GM12878 (cell line): ENCODE data around the gene CLEC16A. TPM values are rescaled to one million over a fixed set of nuclear protein-coding genes. Genes with fewer than 3 reads are reported as not detected.

ENCODE experiments used
- ATAC-seq: fragments of 200-7000 bp; cut with Tn5 transposase; 3 replicates; pipeline ENCODE4 v1.9.1; 2020; ENCODE audit warnings: mild to moderate bottlenecking, moderate library complexity
- BruUV-seq: library from RNA; stranded (reverse); fragments of 400-500 nt; replicated peaks from 2 replicates; lab custom pipeline; 2021; lab: Mats Ljungman, UMichigan
- CTCF ChIA-PET: fragments of 300-600 bp; sonication (Branson Sonifier 250); formaldehyde crosslinking; extraction: SDS; loops from one replicate; lab custom pipeline; 2021; ENCODE audit warnings: inconsistent platforms; lab: Yijun Ruan, JAX
- POLR2A ChIA-PET: fragments of 350-600 bp; formaldehyde crosslinking; extraction: SDS; loops from one replicate; lab custom pipeline; 2021; ENCODE audit warnings: inconsistent platforms; lab: Charles Lee
- RAD21 ChIA-PET: fragments of 300-600 bp; sonication (Branson Sonifier 250); formaldehyde crosslinking; loops from one replicate; lab custom pipeline; 2023; ENCODE audit warnings: antibody characterized with exemption; ENCODE audit not compliant: unreplicated experiment; lab: Charles Lee
- SMC1A ChIA-PET: fragments of 300-600 bp; sonication (Branson Sonifier 250); formaldehyde crosslinking; loops from one replicate; lab custom pipeline; 2023; ENCODE audit not compliant: unreplicated experiment, uncharacterized antibody; lab: Charles Lee
- DNase-seq: peaks from one replicate; pipeline ENCODE4 v3.0.0-alpha.2; 2011; ENCODE audit warnings: low read depth, low spot score
- FAIRE-seq: peaks from 3 replicates; lab custom pipeline; 2011; peaks lifted over from hg19 to GRCh38; lab: Jason Lieb, UNC
- H2AFZ ChIP-seq: 2 replicates; pipeline ENCODE4 v1.6.0; 2011; ENCODE audit warnings: low read depth, low read length, control low read depth; ENCODE audit not compliant: control insufficient read depth
- H3K27ac ChIP-seq: 2 replicates; pipeline ENCODE4 v1.5.1; 2011; ENCODE audit warnings: control low read depth; ENCODE audit not compliant: control insufficient read depth, insufficient read depth
- H3K27me3 ChIP-seq, 2 experiments: replicated peaks in 1 of 2; 2 replicates each; pipeline versions ENCODE4 v1.6.0 to v1.6.1; 2011; ENCODE audit warnings: low read length in 1 of 2; ENCODE audit not compliant: control insufficient read depth in 2 of 2, insufficient read depth in 2 of 2
- H3K36me3 ChIP-seq, 2 experiments: 2 replicates each; pipeline ENCODE4 v1.5.1; 2011; ENCODE audit warnings: low read length in 1 of 2; ENCODE audit not compliant: control insufficient read depth in 2 of 2, insufficient read depth in 2 of 2
- H3K4me1 ChIP-seq: 2 replicates; pipeline ENCODE4 v1.6.1; 2011; ENCODE audit warnings: mild to moderate bottlenecking, low read length, moderate library complexity, mixed read lengths; ENCODE audit not compliant: control insufficient read depth, insufficient read depth
- H3K4me2 ChIP-seq: 2 replicates; pipeline ENCODE4 v1.6.0; 2011; ENCODE audit warnings: control low read depth; ENCODE audit not compliant: control insufficient read depth, insufficient read depth
- H3K4me3 ChIP-seq: fragments of 200-600 bp; sonication (generic); 2 replicates; pipeline ENCODE4 v1.5.1; 2016
- H3K79me2 ChIP-seq: 2 replicates; pipeline ENCODE4 v1.6.0; 2011; ENCODE audit warnings: low read length; ENCODE audit not compliant: control insufficient read depth, insufficient read depth
- H3K9ac ChIP-seq: 2 replicates; pipeline ENCODE4 v1.8.0; 2011; ENCODE audit warnings: low read length, control low read depth, mixed read lengths; ENCODE audit not compliant: control insufficient read depth, insufficient read depth
- H3K9me3 ChIP-seq: replicated peaks from 3 replicates; pipeline ENCODE4 v1.5.1; 2011; ENCODE audit warnings: mild to moderate bottlenecking, low read length; ENCODE audit not compliant: control insufficient read depth, insufficient read depth
- H4K20me1 ChIP-seq: 2 replicates; pipeline ENCODE4 v1.6.0; 2011; ENCODE audit not compliant: control insufficient read depth, insufficient read depth
- BHLHE40 ChIP-seq, 2 experiments: fragments of 450-650 bp in 1 of 2; IDR thresholded peaks; 2 replicates each; pipeline ENCODE4 v1.6.1; 2011 to 2017; ENCODE audit warnings: low read depth in 2 of 2, borderline replicate concordance in 1 of 2, improper control_type of control experiment in 1 of 2, low read length in 1 of 2, mild to moderate bottlenecking in 1 of 2
- CREB1 ChIP-seq: IDR thresholded peaks from 2 replicates; pipeline ENCODE4 v1.6.1; 2012; ENCODE audit warnings: low read depth, mild to moderate bottlenecking, inconsistent platforms
- KLF5 ChIP-seq: fragments of 450-650 bp; IDR thresholded peaks from 2 replicates; pipeline ENCODE4 v1.6.1; 2014; ENCODE audit warnings: mild to moderate bottlenecking; ENCODE audit not compliant: partially characterized antibody
- POLR2A ChIP-seq: IDR thresholded peaks from 2 replicates; pipeline ENCODE4 v1.6.1; 2011; ENCODE audit warnings: low read depth, mild to moderate bottlenecking, low read length
- SP1 ChIP-seq: IDR thresholded peaks from one replicate; pipeline ENCODE4 v1.6.1; 2011; ENCODE audit warnings: low read depth, low read length
- in situ Hi-C: fragments of 300-500 bp; cut with MboI; formaldehyde crosslinking; loops from 9 replicates; pipeline ENCODE4 v1.14.3; 2018; ENCODE audit warnings: mixed read lengths
- intact Hi-C: fragments of 100-400 bp; cut with micrococcal nuclease; formaldehyde crosslinking; loops from one replicate; pipeline ENCODE4 v1.14.2; 2022; ENCODE audit not compliant: unreplicated experiment
- polyA plus RNA-seq, 11 experiments: library from polyadenylated mRNA; depleted of rRNA in 4 of 11; unstranded in 6 of 11; stranded (reverse) in 5 of 11; fragments of >200 nt; fragmentation: Nextera tagmentation in 4 of 11; fragmentation: Illumina TruSeq in 1 of 11; extraction: Ambion mirVana in 4 of 11; extraction: Trizol in 1 of 11; gene quantifications; 1 replicate in 1 of 11; 2 replicates in 10 of 11; pipeline versions ENCODE4 v1.2.1 to v1.2.3, GENCODE V29; 2011 to 2016; ENCODE audit warnings: inconsistent platforms in 2 of 11, missing spikeins in 2 of 11, low read depth in 1 of 11
- total RNA-seq, 4 experiments: library from RNA; depleted of rRNA in 3 of 4; stranded (reverse); fragments of >200 nt in 3 of 4; fragmentation: Illumina TruSeq in 1 of 4; extraction: Trizol in 1 of 4; gene quantifications; 2 replicates each; pipeline versions ENCODE4 v1.2.1 to v1.2.3, GENCODE V29; 2013 to 2021
- TF ChIP-seq, protein P1 (sequence below): IDR thresholded peaks from 2 replicates; pipeline ENCODE4 v1.6.1; 2012; ENCODE audit warnings: improper control_type of control experiment, low read depth, low read length; ENCODE audit not compliant: insufficient replicate concordance

The CLEC16A gene
- total and polyA plus RNA-seq, 10 of the 15 experiments (the other 5 are each of a cell fraction or from before 2014, with no cell fraction given), result 1.5 to 28.8 (median 19.2) TPM

DNA sequence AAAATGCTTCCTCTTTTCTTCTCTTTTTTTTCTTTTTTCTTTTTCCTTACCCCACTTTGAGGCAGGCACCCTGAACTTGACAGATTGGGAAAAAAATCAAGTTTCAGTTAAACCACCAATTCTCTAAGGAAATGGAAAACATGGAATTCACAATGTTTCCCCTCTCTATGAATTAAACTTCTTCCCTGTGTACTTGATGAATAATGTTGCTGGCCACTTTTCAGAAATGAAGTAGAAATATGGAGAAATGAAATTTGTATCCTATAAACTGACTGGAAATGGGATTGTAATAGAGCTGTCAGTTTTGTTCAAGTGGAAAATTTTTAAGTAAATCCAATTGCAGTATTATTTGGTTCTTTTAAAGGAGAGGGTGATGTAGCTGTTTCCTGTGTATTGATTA, 129.8 kb downstream of the CLEC16A start:
- TF ChIP-seq KLF5 (no peak), BHLHE40 (IDR thresholded peaks at IDR 0.05; ENCODE audit: borderline replicate concordance in 1 of 2, low read depth in 2 of 2, low read length in 1 of 2) (no peak), SP1 (no peak), CREB1 (no peak), POLR2A (no peak)
- TF ChIP-seq, protein P1, sequence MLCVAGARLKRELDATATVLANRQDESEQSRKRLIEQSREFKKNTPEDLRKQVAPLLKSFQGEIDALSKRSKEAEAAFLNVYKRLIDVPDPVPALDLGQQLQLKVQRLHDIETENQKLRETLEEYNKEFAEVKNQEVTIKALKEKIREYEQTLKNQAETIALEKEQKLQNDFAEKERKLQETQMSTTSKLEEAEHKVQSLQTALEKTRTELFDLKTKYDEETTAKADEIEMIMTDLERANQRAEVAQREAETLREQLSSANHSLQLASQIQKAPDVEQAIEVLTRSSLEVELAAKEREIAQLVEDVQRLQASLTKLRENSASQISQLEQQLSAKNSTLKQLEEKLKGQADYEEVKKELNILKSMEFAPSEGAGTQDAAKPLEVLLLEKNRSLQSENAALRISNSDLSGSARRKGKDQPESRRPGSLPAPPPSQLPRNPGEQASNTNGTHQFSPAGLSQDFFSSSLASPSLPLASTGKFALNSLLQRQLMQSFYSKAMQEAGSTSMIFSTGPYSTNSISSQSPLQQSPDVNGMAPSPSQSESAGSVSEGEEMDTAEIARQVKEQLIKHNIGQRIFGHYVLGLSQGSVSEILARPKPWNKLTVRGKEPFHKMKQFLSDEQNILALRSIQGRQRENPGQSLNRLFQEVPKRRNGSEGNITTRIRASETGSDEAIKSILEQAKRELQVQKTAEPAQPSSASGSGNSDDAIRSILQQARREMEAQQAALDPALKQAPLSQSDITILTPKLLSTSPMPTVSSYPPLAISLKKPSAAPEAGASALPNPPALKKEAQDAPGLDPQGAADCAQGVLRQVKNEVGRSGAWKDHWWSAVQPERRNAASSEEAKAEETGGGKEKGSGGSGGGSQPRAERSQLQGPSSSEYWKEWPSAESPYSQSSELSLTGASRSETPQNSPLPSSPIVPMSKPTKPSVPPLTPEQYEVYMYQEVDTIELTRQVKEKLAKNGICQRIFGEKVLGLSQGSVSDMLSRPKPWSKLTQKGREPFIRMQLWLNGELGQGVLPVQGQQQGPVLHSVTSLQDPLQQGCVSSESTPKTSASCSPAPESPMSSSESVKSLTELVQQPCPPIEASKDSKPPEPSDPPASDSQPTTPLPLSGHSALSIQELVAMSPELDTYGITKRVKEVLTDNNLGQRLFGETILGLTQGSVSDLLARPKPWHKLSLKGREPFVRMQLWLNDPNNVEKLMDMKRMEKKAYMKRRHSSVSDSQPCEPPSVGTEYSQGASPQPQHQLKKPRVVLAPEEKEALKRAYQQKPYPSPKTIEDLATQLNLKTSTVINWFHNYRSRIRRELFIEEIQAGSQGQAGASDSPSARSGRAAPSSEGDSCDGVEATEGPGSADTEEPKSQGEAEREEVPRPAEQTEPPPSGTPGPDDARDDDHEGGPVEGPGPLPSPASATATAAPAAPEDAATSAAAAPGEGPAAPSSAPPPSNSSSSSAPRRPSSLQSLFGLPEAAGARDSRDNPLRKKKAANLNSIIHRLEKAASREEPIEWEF, result no peak
- FAIRE-seq, result no peak
- RAD21 ChIA-PET, result interaction anchor here (1.0 to 1.4 kb wide), 4 partner anchors 20 to 182 kb away, joined by 3 to 4 read pairs (median 4); partner anchors contain the start of gene SOCS1
- Histone ChIP-seq H4K20me1 (no peaks in the 10 kb centered on the region), H3K27ac (no peak overlapping the region), H3K79me2 (no peaks in the 10 kb centered on the region), H2AFZ (no peak overlapping the region), H3K4me3 (no peak overlapping the region), H3K4me2 (no peak overlapping the region), H3K27me3 (no peaks in the 10 kb centered on the region), H3K9ac (no peak overlapping the region), H3K36me3 (no peaks in the 10 kb centered on the region; a peak in 2 of 4 replicates), H3K4me1 (peaks cover 37% of the 10 kb centered on the region), H3K9me3 (no peaks in the 10 kb centered on the region)
- ATAC-seq, result no peak
- no TSS peak for BruUV-seq
- SMC1A ChIA-PET, result interaction anchor here (0.8 to 1.7 kb wide), 9 partner anchors 14 to 422 kb away, joined by 3 to 4 read pairs (median 4); no protein-coding TSS in a partner anchor
- CTCF ChIA-PET, result interaction anchor here (1.0 to 1.9 kb wide), 4 partner anchors 9 to 110 kb away, joined by 3 to 6 read pairs (median 3); no protein-coding TSS in a partner anchor
- POLR2A ChIA-PET, result interaction anchor here (0.6 kb wide), 1 partner anchor 32 kb away, joined by 4 read pairs; no protein-coding TSS in a partner anchor
- DNase-seq, result no peak
- in situ Hi-C loops, result no loop called here
- intact Hi-C loops, result loop anchor here (10.0 kb wide), 1 partner anchor 281 kb away; no protein-coding TSS in a partner anchor
